Activated CD4-positive, CD25-positive, alpha-beta regulatory T cell treated with anti-CD3 and anti-CD28 coated beads, Interleukin-2, amount 50 U/mL, for 72 hours (primary cell): ENCODE results near the gene INKA1.

Experiments used
- DNase-seq: peaks from one replicate; pipeline ENCODE4 v3.0.0; 2021

Gene INKA1

GRCh38 chr3:49787182-49787464 lies 15.9 kb upstream of the INKA1 start:
- DNase-seq: no peak

DNA sequence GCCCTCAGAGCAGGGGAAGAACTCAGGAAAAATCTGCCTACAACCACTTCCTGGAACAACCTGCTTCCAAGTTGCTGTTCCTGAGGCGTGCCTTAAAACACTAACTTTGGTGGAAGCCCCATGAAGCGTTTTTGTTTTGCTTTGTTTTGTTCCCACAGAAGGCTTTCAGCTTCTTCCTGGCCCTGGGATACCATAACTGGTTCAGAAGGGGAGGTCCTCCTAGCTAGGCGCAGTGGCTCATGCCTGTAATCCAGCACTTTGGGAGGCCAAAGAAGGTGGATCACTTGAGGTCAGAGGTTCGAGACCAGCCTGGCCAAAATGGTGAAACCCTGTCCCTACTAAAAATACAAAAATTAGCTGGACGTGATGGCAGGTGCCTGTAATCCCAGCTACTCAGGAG lies 15.5 kb upstream of the INKA1 start:
- DNase-seq: no peak

- DNase-seq: no peak
These were observed 15.0 kb upstream of the INKA1 start for GRCh38 chr3:49788056-49788455.

DNA sequence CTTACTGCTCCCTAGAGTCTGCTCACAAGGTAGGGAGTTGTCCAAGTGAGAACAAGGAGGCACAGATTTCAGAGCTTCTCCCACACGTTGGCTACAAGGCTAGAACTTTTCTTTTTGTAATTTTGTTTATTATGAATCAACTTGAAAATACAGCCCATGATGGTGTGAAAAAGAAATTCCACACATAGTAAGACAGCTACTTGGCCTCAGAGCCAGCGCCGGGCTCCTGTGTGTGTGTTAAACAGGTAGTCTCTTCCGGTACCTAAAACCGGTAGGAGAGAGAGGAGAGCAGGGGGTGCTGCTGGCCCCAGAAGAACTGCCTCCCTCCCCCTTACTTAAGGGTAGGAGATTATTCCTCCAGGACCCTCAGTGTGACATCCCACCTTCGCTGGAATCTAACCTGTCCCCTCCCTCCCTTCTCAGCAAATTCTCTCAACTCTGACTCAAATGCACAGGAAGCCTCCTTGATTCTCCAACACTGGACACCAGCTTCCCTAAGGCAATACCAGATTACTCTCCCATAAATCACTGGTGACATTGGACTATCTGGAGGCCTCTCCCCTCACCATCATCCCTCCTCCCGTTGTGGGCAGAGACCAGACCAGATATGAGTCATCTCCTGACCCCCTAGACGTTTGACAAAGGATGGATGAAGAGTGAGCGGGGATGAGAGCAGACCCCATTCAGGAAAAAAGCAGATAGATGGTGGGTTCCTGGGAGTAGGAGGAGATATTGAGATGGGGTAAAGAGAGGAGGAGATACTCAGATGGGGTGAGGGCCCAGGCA lies 12.2 kb upstream of the INKA1 start:
- DNase-seq: no peak

GRCh38 chr3:49791571-49791970 lies 11.5 kb upstream of the INKA1 start:
- DNase-seq: peak; percentile 7

GRCh38 chr3:49792371-49793150 lies 10.5 kb upstream of the INKA1 start:
- DNase-seq: peak; percentile 27

- DNase-seq: no peak
These were observed 9.5 kb upstream of the INKA1 start for GRCh38 chr3:49793486-49794085.

DNA sequence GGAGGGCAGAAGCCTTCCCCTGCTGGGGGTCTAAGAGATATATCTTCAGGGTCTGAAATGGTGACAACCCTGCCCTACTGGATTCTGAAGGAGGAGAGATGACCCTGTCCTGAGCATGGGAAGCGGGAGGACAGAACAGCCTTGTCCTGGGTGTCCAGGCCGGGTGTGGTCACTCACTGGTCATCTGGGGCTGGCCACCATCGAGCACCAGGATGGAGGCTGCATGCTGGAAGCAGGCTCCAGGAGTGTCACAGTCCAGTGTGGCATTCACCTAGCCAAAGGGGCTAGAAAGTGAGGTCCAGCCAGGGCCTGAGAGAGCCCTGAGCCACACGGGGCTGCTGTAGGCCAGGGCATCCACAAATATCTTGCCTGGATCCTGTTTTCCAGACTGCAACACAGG lies 8.6 kb upstream of the INKA1 start:
- DNase-seq: no peak

GRCh38 chr3:49794926-49795905 lies 7.8 kb upstream of the INKA1 start:
- no peak for DNase-seq

DNA sequence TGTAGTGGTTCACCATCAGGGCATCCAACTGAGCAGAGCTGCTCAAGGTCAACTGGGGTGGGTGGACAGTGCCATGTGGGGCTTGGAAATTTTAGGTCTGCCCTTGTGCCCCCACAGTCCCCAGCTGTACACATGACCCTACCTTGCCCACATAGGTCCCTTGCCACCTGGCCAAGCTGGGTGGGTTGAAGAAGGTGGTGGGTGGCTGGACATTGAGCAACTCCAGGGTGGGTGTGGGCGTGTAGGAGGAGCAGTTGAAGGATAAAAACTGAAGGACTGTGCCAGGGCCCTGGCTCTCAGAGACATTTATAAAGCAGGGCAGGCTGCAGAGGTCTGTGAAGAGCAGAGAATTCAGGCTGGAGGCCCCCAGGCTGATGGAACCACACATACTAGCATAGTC lies 4.0 kb upstream of the INKA1 start:
- no peak for DNase-seq

GRCh38 chr3:49799761-49800160 lies 3.3 kb upstream of the INKA1 start, which contains the start of gene CDHR4:
TSS of gene CDHR4 (minus strand) at chr3:49799873. CDS start at chr3:49799812, 61 bp downstream.
- DNase-seq: no peak

GRCh38 chr3:49801160-49801559 lies 1.9 kb upstream of the INKA1 start:
- no peak for DNase-seq

DNA sequence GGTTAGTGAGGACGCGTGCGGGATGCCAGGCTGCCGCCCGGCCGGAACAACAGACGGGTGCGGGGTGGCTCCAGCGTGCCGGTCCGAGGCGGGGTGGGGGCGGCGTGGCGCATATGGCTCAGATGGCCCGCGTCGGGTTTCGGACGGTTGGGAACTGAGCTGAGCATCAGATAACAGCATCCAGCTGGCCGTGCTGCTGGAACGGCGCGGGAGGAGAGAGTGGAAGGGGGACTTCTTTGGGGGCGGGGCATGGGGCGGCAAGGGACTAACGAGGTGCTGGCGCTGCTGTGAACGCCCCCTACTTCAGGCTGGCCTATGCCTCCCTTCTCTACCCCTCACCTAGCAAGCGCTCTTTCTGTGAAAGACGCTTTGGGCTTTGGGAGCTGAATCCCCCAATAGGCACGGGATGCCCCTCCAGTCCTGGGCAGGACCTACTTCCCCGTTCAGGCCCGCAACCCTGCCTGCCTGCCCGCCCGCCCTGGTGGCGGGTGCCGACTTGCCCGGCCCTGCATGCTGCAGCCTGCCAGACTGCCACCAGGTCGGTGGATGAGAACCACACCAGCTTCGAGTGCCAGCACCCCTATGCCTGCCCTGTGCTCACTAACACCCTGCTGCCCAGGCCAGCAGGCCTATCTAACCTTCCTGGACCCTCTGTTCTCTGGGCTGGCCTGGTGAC lies 542 bp downstream of the INKA1 start:
- no peak for DNase-seq

DNA sequence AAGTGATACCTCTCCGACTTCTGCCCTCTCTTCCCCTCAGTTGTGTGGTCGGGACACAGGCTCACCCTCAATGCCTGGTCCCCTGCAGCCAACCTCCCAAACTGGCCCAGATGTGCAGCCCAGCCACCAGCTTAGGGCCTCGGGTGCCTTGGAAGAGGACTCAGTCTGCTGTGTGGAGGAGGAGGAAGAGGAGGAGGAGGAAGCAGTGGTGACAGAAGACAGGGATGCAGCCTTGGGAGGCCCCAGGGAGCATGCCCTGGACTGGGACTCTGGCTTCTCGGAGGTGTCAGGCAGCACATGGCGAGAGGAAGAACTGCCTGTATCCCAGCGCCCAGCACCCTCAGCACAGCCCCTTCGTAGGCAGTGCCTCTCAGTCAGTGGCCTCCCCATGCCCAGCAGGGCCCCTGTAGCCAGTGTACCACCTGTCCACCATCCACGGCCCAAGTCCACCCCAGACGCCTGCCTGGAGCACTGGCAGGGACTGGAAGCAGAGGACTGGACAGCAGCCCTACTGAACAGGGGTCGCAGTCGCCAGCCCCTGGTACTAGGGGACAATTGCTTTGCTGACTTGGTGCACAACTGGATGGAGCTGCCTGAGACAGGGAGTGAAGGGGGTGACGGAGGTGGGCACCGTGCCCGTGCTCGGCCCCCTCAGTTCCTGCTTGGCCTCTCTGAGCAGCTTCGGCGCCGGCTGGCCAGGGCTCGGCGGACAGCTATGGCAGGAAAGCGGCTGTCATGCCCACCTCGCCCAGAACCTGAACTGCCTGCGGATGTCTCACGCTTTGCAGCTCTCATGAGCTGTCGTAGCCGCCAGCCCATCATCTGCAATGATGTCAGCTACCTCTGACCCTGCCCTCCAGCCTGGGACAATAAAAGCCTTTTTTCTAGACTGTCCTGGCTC lies 1.3 kb downstream of the INKA1 start:
- no peak for DNase-seq

DNA sequence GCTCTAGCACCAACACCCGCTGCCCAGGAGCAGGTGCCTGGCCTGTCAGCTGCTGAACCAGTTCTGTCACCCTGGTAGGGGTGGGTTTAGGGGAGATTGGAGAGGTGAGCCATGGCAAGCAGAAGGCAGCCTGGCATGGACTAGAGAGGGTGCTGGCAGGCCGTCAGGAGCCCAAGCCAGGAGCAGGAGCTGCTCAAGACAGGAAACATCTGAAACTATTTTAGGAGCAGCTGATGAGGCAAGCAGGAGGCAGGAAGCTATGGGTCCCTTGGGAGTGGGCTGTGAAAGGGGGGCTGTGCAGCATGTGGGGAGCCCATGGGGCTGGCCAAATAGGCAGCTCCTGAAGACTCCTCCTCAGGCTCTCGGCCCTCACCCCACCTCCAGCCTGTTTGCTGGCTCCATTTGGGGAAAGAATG lies 2.3 kb downstream of the INKA1 start:
- no peak for DNase-seq

GRCh38 chr3:49805897-49806701 lies 3.0 kb downstream of the INKA1 start:
- no peak for DNase-seq

DNA sequence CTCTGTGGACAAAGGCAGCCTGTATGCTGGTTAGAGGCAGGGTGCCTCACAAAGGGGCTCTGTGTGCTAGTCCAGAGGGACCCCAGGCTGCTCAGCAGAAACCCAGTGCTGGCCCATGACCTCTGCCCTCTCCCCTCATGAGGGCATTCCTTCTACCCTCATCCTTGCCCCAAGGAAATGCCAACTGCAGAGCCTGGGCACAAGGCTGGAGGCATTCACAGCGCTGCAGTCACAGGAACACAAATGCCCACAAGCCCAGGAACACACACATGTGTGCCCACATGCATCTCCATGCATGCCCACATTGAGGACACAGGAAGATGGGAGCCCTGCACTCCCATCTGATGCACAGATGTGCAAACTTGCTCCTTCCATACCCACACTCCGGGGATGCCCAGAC lies 3.8 kb downstream of the INKA1 start:
- DNase-seq: no peak

GRCh38 chr3:49807431-49808114 lies 4.5 kb downstream of the INKA1 start:
- DNase-seq: no peak

DNA sequence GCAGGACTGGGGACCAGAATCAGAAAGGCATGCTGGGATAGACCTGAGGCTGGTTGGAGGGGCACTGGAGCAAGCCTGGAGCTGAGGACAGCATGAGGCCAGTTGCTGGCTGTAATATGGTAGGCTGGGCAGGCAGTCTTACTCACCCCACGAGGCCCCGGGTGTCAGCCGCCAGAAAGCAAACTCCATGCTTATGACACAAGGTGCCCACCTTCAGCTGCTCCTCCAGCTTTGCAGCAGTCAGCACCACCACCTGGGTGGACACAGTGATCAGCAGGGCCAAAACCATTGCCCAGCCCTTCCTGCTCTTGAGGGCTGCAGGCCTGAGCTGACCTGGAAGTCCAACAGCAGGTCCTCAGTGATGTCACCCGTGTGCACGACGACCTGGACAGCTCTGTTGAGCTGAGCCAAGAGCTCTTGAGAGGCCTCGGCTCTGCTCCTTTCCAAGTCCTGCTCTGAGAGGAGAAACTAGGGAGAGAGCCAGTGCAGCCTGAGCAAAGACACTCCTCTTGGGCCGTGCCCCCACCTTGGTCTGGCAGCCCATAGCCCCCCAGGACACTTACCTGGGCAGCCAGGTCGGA lies 9.9 kb downstream of the INKA1 start:
- DNase-seq: no peak
